ENCODE measurements around the gene PELO.

- TF ChIP-seq ZBTB20 (tag by site-specific recombination; IDR thresholded peaks at IDR 0.05), result no peak
- no peak for TF ChIP-seq ZNF362 (tag by site-specific recombination; IDR thresholded peaks at IDR 0.05)
- no peak for TF ChIP-seq ZSCAN16 (tag by site-specific recombination; IDR thresholded peaks at IDR 0.05)
- no peak for TF ChIP-seq CTCF (tag by site-specific recombination; IDR thresholded peaks at IDR 0.05)
- no peak for TF ChIP-seq PRDM10 (tag by site-specific recombination; IDR thresholded peaks at IDR 0.05)
- no peak for TF ChIP-seq ZBTB1 (tag by site-specific recombination; IDR thresholded peaks at IDR 0.05)
- TF ChIP-seq ZBTB11 (tag by site-specific recombination; conservative IDR thresholded peaks at IDR 0.05; ENCODE audit: low read depth), result no peak
- no peak for TF ChIP-seq GLIS2 (tag by site-specific recombination; IDR thresholded peaks at IDR 0.05)
- no peak for TF ChIP-seq ZNF510 (tag by site-specific recombination; IDR thresholded peaks at IDR 0.05; ENCODE audit: insufficient replicate concordance)
- no peak for TF ChIP-seq ZBTB21 (tag by site-specific recombination; IDR thresholded peaks at IDR 0.05)
These were observed 42.9 kb downstream of the PELO start for GRCh38 chr5:52830650-52831049.

Measured in HEK293 (cell line).